HG03045 (cell line): ENCODE data around the gene CHPT1.
A peak's percentile ranks its signal among the peaks of the same experiment; 100 is the strongest.
"Not testable (repeated sequence)": the region's sequence is repeated elsewhere in the genome, so short reads cannot be mapped to it uniquely, and the experiment has no call there.

Experiments used
- ATAC-seq: cut with Tn5 transposase; IDR thresholded peaks from one replicate; pipeline ENCODE4 v1.9.1; 2021; ENCODE audit warnings: mild to moderate bottlenecking, moderate library complexity; ENCODE audit not compliant: unreplicated experiment

The CHPT1 gene

DNA sequence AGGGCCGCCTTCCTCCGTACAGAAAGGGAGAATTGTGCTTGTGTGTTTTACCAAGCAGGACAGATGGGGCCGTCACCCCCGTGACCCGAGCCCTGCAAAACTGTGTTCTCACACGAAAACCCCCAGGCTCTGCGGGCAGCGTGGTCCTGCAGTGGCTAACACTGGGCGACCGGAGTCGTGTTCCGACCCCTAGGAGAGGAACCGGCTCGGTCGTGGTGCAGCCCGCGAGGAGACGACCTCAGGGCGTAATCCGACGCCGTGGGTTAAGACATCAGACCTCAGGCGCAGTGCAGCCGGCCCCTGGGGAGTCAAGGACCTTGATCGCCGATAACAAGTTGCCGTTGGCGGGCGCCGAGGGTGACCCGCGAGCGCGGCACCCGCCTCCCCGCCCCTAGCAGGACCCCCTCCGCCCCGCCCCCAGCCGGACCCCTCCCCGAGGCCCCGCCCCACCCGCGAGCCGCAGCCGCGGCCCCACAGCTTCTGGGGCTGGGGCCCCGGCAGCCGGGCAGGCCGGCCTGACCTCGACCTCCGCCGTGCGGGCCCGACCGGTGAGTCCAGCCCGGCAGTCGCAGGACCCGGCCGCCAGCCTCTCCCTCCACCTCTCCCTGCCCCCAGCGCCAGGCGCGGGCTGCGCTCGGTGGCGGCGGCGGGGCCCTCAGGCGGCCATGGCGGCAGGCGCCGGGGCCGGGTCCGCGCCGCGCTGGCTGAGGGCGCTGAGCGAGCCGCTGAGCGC is at the start of gene CHPT1:
CHPT1 (plus strand) TSS at position 444 of the 733 bp plus-strand sequence; CDS start at position 666, 222 bp downstream.
- ATAC-seq: peak; percentile 67

DNA sequence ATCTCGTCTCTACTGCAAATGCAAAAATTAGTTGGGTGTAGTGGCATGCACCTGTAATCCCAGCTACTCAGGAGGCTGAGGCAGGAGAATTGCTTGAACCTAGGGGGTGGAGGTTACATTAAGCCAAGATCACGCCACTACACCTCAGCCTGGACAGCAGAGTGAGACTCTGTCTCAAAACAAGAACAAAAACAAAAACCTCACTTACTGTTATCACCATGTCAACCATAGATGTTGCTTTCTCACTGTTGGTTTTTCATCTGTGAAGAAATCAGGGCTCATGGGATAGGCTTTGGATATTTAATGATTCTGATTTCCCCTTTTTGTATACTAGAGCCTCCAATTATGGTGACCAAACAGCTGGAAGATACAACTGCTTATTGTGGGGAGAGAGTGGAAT is 49.7 kb upstream of the CHPT1 start:
- no peak for ATAC-seq

DNA sequence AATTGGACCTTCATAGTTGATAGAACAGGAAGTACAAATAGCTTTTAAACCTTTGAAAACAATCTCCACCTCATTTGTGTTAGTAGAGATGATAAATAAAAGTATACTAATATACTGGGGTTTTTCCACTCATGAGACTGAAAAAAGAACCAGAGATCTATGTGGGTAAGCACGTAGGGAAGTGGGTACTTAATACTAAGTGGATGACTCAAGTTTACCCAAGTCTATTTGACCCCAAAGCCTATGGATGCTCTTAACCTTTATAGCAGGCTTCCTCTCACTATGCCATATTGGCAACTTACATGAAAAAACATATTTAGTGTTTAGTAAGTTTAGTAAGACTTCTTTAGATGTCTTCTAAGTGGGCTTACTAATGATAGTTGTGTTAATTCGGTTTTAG is 49.2 kb upstream of the CHPT1 start:
- ATAC-seq: no peak

DNA sequence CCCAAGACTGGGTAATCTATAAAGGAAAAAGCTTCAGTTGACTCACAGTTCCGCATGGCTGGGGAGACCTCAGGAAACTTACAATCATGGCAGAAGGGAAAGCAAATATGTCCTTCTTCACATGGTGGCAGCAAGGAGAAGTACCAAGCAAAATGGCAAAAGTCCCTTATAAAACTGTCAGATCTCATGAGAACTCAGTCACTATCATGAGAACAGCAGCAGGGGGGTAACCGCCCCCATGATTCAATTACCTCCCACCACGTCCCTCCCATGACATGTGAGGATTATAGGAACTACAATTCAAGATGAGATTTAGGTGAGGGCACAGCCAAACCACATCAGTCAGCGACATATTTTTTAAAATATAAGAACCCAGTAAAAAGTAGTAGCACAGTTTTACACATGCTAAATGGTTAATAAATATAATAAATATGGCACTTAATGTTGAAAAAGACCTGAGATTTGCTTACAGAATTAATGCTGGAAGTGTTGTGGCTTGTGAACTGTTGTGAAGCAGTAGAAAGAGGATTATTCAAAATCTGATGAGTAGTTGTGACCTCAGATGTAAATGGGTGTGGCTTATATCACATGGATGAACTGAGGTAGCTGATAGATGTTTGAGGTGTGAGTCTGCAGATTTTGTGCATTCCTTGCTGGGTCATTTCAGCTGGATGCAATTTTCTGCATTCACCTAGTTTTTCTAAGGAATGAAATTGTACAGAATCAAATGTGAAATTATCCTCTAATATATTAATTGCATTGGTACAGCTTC is 46.9 kb upstream of the CHPT1 start:
- no peak for ATAC-seq

DNA sequence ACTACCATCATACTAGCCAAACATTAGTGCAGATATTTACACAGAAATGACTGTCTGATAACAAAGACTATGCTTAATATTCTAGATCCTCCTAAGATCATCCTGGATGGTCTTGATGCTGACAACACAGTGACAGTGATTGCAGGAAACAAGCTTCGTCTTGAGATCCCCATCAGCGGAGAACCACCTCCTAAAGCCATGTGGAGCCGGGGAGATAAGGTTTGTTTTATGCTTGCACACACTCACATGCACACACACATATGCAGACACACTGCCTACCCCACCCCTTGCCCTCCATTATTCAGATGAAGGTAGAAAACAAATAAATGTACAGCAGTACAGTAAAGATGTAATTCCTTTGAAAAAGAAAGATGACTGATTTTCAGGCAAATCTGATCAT is 44.4 kb upstream of the CHPT1 start:
- ATAC-seq: no peak

DNA sequence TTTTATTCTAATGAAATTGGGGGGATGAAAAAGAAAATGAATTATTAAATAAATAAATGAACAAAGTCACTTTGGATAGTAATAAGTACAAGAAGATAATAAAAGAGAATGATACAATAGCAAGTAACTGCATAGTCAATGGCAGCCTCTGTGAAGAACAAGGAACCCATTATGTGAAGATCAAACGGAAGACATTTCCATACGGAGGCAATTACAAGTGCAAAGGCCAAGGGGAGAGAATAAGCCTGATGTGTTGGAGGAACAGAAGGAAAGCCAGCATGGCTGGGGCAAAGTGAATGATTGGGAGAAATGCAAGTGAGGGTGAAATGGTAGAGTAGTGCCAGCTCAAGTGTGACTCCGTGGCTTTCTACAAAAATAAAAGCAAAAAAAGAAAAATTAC is 43.9 kb upstream of the CHPT1 start:
- no peak for ATAC-seq

DNA sequence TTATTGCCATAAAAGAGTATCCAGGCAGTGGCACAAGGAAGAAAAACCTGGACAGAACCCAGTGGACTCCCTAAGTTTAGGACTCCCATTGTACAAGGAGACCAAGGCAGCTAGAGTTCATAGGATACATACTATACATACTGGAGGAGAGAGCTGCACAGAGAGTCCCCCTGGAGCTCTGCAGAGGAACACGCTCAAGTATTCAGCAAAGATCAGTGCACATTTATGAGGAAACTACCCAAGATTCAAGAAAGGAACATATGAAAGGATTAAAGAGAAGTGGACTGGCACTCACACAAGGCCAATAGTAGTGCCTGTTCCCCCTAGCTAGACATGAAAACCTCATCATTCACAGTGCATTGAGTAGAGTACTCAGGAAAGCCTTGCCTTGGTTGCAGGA is 43.0 kb upstream of the CHPT1 start:
- no peak for ATAC-seq

DNA sequence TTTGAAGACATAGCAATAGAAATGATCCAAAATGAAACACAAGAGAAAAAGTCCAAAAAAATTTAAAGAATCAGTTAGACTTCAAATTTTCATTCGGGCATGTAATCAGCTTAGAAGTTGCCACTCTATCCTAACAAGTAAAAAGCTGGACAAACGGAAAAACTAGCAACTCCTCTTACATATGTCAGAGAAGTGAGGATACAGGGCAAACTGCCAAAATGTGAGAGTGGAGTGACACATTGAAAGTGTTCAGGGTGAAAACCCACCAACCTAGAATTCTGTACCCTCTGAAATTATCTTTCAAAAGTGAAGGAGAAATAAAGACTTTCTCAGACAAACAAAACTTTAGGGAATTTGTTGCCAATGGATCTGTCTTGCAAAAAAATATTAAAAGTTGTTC is 42.0 kb upstream of the CHPT1 start:
- no peak for ATAC-seq

DNA sequence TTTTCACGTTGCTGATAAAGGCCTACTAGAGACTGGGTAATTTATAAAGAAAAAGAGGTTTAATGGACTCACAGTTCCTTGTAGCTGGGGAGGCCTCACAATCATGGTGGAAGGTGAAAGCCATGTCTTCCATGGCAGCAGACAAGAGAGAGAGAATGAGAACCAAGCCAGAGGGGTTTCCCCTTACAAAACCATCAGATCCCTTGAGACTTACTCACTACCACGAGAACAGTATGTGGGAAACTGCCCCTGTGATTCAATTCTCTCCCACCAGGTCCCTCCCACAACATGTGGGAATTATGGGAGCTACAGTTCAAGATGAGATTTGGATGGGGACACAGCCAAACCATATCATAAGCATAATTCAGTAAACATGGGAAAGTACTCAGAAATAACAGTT is 36.8 kb upstream of the CHPT1 start:
- not testable (repeated sequence) for ATAC-seq

DNA sequence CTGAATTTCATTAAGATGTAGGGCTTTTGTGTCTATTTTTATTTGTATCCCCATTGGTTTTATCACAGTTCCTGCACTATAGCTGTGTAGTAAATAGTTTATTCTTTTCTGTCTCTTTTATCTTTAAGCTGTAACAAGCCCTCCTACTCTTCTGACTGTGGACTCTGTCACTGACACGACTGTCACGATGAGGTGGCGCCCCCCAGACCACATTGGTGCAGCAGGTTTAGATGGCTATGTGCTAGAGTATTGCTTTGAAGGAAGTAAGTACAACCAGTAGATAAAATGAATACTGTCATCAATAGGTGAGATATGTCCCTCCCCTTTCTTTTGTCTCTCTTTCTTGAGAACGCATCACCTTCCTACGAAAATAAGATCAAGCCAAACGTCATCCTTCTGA is 34.1 kb upstream of the CHPT1 start:
- no peak for ATAC-seq

DNA sequence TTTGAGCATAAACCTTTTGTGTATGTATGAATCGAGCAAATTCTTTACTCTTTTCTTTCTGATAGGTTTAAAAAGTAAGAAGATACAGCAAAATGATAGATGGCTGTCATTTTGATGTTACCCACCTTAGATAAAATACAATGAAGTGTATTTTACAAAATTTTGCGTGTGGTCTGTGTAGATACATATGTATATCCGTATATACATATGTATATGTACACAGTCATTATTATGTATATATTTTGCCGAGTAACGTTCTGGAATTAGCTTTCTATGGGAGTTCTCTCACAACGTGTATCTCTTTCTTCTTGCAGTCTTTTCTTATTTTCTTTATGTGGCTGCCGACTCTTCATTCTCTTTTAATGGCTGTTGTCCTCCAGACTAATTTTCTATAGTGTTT is 32.4 kb upstream of the CHPT1 start:
- ATAC-seq: no peak

DNA sequence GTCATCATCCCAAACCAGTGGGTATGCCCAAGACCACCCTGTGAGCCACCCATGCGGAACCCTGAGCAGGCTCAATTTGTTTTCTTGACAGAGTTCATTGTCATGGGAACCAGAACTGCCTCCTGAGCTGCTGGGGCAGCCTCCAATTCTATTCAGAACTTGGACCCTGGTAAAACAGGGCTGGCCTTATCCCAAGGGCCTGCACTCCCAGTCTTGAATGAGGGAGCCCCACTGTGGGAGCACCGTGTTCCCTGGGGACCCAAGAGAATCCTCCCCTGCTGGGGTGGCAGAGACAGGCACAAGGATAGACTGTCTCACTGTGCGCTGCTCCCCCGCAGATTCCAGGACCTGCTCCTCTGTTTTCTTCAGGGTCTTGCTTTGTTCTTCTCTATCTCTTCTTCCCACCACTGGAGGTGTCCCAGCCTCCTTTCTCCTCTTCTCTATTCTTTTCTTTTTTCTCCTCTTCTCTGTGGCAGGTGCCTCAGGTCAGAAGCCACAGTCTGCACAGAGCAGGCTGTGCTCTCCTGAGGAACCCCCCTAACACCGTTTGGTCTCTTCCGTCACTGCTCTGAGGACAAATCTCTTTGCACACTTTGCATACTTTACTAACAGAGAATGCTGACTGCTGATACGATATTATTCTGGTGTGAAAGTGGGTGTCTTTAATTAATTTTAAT is 31.2 kb upstream of the CHPT1 start:
- ATAC-seq: no peak

DNA sequence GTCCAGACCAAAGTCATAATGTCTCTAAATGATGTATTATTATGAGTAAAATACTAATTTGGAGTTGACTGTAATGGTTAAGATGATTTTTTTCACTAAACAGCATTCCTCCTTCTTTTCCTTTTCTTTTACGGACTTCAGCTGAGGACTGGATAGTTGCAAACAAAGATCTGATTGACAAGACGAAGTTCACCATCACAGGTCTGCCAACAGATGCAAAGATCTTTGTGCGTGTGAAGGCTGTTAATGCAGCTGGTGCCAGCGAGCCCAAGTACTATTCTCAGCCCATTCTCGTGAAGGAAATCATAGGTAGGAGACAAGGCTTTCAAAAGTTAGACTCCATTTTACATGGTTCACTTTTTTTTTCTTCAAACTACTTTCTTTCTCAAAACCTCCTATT is 29.8 kb upstream of the CHPT1 start:
- ATAC-seq: no peak

DNA sequence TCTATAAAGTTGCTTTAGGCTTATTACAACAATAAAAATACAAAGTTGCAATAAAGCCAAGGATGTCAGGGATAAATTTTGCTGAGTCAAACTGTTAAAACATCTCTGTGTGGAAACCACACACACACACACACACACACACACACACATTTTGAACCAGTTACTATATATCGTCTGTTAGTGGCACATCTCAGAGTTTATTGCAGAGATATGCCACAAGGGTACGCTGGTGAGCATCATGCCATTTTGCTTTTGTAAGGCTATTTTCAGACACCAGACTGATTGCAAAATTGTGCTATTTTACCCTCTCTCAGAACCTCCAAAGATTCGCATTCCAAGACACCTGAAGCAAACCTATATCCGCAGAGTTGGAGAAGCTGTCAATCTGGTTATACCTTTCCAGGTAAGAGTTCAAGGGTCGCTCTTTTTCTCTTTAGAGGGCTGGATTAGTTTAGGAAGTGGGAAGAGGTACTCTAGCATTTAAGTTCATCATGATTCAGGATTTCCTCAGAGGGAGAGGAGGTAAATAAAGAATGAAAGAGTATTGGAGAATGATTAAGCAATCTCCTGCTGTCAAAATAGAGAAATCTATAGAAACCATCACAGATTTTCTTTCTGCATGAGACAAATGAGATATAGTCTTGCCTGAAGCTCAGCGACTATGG is 27.3 kb upstream of the CHPT1 start:
- no peak for ATAC-seq

DNA sequence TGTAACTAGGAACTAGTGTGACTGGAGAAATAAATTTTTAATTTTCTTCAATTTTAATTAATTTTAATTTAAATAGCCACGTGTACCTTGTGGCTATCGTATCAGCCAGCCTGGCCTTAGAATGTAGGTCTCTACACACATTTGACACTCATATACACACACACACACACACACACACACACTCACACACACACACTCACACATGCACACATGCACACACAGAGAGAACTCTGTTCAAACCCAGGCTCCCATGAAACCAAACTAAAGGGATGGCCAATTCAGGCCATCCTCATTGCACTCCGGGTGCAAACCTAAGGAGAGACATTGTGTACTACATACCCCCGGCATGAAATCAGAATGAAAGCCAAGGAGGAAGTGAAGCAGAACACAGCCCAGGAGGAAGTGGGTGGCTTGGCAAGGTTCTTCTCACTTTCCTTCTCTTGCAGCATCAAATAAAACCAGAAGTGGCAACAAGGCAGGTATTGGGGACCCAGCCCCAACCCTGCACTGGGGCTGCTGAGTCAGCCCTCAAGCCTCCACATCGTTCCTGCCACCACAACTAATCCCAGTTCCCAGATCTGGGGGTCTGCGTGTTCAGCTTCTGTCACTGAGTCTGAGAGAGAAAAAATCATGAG is 26.2 kb upstream of the CHPT1 start:
- ATAC-seq: no peak

DNA sequence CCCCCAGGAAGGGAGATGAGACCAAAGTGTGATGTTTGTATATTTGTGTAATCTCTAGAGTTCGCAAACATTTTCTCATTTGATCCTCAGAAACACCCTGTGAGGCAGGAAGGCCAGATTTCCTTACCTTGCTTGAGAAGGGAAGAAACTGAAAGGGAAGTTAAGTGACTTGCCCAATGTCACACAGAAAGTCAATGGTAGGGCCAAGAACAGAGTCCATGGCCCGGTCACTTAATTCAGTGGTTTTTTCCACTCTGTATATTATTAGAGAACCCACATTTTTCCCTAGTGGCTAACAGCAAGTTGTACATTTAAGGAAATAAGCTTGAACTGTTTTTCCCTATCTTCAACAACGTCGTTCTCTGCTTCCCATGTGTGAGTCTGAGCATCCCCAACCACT is 25.6 kb upstream of the CHPT1 start:
- ATAC-seq: no peak

DNA sequence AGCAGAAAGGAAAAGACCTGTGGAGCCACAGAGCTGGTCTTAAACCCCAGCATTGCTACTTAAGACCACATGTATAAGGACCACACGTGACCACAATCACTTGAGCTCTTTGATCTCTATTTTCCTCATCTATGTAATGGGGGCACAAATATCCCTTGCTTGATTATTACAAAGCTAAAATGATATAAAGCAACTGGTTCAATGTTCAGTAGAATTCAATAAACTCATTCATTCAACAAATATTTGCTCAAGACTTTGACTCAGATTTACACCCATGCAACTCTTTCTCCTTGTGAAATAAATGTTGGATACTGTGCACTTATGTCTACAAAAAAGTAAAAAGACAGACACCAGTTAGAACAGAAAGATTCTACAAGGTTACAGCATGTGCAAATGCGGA is 21.9 kb upstream of the CHPT1 start:
- ATAC-seq: no peak

DNA sequence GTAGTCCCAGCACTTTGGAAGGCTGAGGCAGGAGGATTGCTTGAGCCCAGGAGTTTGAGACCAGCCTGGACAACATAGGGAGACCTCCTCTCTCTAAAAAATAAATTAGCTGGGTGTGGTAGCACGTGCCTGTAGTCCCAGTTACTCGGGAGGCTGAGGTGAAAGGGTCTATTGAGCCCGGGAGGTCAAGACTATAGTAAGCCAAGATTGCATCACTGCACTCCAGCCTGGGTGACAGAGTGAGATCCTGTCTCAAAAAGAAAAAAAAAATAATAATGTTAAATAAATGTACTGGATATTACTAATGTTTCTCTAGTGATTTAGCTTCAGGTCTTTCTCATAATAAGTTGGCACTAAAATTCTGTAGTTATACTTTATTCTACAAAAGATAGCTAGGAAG is 20.9 kb upstream of the CHPT1 start:
- not testable (repeated sequence) for ATAC-seq

DNA sequence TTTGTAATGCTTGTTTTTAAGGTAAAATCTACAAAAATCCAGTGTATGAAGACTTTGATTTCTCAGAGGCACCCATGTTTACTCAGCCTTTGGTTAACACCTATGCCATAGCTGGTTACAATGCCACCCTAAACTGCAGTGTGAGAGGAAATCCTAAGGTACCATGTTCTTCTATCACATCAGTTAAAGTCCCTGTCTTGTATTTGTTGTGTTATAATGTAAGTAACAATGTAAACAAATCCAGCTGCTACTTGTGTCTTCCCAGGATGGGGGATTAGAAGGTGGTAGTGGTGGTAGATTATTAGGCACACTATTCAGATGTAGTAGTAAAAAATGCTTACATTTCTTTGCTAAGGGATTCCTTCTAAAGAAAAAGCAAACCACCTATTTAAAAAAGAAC is 19.4 kb upstream of the CHPT1 start:
- no peak for ATAC-seq

DNA sequence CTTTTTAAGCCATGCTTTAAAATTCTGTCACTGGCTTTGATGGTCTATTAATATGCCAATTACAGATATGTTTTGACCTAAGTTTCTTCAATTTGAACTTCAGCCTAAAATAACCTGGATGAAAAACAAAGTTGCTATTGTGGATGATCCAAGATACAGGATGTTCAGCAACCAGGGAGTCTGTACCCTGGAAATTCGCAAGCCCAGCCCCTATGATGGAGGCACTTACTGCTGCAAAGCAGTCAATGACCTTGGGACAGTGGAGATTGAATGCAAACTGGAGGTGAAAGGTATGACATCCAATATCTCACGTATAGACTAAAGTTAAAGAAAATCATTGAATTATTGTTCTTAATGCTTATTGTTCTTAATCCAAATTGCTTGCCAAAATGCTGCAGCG is 17.2 kb upstream of the CHPT1 start:
- ATAC-seq: no peak

DNA sequence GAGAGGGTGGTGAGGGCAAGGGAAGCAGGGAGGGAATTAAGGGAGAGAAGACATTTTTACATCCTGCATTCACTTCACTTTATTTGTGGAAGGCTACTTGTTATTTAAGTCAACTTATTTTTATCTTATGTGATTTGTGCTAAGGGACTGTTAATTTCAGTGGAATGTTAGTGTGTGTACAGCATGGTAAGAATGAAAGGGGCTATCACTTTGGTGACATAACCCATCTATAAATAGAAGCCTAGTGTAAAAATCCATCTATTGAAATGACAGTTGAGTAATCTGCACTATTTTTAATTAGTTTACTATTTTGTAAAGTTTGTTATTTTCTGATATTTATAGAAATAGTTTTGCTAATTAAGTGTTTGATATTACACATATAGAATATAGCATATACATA is 16.8 kb upstream of the CHPT1 start:
- ATAC-seq: no peak
